Bone marrow (tissue), 2 donors: ENCODE data around the gene PGBD2.
"Not testable (repeated sequence)": the region's sequence is repeated elsewhere in the genome, so short reads cannot be mapped to it uniquely, and the experiment has no call there.

Source experiments
- DNase-seq, 2 donors: peaks; one replicate each; lab custom pipeline; 2025; lab: John Stamatoyannopoulos, UW

The PGBD2 gene

DNA sequence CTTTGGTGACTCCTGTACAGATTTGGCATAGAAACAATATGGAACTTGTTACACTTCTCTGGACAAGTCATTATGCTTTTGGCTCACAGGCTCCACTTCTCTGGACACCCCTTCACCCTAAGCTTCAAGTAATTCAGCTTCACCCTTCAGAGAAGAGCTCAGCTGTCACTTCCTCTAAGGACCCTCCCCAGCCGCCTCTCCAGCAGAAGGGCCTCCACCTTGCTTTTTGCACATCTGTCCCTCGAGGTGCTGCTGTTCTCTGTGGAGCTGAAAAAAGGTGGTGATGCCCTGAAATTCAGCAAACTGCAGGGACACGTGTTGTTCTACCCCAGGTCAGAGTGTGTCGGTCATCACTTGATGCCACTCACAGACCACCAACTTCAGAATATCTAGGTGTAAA is 19.8 kb downstream of the PGBD2 start:
- not testable (repeated sequence) for DNase-seq

DNA sequence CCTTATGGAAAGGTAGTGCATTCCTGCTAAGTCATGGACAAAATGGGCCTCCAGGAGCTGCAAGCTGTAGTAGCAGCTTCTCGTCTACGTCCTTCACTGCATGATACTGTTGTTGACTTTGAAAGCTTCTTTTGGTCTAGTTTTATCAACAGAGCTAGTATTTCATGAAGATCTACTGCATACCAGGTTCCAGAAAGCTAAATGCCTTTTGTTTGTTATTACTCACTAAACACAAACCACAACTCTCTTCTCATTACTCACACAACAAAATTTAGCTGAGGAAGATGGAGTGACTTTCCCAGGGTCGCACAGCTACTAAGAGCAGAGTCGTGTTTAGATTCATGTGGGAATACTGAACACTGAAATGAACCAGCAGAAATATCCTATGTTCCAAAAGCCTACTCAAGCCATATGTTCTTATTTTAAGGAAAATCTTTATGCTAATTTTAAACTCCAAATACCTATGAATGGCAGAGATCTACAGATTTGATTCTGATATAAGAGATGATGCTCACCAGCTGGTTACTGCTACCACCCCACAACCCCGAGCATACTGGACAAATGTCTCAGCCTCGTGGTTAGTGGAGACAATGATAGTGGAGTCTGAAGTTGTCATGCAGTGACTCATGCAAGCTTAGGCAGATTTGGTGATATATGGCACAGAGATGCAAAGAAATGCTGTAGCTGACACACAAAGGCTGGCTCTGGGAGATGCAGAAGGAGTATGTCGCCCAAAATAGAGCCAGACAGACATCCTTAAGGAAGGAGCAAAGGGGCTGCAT is 20.6 kb downstream of the PGBD2 start:
- no peak for DNase-seq

GRCh38 chr1:248927283-248927682 is 21.2 kb downstream of the PGBD2 start:
- DNase-seq: not testable (repeated sequence)

- not testable (repeated sequence) for DNase-seq
Observed at GRCh38 chr1:248928122-248928521, 22.1 kb downstream of the PGBD2 start.

GRCh38 chr1:248930037-248930436 is 24.0 kb downstream of the PGBD2 start:
- DNase-seq: not testable (repeated sequence)

DNA sequence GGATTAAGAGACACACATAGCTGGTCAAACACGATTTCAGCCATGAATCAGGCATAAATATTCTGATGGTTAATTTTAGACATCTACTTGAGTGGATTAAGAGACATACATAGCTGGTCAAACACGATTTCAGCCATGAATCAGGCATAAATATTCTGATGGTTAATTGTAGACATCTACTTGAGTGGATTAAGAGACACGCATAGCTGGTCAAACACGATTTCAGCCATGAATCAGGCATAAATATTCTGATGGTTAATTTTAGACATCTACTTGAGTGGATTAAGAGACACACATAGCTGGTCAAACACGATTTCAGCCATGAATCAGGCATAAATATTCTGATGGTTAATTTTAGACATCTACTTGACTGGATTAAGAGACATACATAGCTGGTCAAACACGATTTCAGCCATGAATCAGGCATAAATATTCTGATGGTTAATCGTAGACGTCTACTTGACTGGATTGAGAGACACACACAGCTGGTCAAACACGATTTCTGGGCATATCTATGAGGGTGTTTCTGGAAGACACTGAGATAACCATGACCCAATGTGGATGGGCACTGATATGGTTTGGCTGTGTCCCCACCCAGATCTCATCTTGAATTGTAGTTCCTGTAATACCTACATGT is 32.3 kb downstream of the PGBD2 start:
- not testable (repeated sequence) for DNase-seq

GRCh38 chr1:248944134-248944999 is 38.3 kb downstream of the PGBD2 start:
- not testable (repeated sequence) for DNase-seq

- not testable (repeated sequence) for DNase-seq
Observed at GRCh38 chr1:248945000-248945423, 39.0 kb downstream of the PGBD2 start.

DNA sequence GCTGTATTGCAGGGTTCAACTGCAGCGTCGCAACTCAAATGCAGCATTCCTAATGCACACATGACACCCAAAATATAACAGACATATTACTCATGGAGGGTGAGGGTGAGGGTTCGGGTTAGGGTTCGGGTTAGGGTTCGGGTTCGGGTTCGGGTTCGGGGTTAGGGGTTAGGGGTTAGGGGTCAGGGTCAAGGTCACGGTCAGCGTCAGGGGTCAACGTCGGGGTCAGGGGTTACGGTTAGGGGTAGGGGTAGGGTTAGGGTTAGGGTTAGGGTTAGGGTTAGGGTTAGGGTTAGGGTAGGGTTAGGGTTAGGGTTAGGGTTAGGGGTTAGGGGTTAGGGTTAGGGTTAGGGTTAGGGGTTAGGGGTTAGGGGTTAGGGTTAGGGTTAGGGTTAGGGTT is 39.4 kb downstream of the PGBD2 start:
- DNase-seq: not testable (repeated sequence)

DNA sequence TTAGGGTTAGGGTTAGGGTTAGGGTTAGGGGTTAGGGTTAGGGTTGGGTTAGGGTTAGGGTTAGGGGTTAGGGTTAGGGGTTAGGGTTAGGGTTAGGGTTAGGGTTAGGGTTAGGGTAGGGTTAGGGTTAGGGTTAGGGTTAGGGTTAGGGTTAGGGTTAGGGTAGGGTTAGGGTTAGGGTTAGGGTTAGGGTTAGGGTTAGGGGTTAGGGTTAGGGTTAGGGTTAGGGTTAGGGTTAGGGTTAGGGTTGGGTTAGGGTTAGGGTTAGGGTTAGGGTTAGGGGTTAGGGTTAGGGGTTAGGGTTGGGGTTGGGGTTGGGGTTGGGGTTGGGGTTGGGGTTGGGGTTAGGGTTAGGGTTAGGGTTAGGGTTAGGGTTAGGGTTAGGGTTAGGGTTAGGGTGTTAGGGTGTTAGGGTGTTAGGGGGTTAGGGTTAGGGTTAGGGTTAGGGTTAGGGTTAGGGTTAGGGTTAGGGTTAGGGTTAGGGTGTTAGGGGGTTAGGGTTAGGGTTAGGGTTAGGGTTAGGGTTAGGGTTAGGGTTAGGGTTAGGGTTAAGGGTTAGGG is 39.9 kb downstream of the PGBD2 start:
- not testable (repeated sequence) for DNase-seq
